CD4-positive, alpha-beta T cell treated with Interleukin-1 beta for 1 hour (primary cell): ENCODE data around the gene B3GNT7.
"Not testable (repeated sequence)": the region's sequence is repeated elsewhere in the genome, so short reads cannot be mapped to it uniquely, and the experiment has no call there.

Experiments
- DNase-seq, 2 donors: peaks; one replicate each; pipeline ENCODE4 v3.0.0-alpha.2; 2020 to 2022

Gene B3GNT7

DNA sequence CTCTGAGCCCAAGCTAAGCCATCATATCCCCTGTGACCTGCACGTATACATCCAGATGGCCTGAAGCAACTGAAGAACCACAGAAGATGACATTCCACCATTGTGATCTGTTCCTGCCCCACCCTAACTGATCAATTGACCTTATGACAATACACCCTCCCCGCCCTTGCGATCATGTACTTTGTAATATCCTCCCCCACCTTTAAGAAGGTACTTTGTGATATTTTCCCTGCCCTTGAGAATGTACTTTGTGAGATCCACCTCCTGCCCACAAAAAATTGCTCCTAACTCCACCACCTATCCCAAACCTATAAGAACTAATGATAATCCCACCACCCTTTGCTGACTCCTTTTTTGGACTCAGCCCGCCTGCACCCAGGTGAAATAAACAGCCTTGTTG is 34.9 kb downstream of the B3GNT7 start:
- not testable (repeated sequence) for DNase-seq

DNA sequence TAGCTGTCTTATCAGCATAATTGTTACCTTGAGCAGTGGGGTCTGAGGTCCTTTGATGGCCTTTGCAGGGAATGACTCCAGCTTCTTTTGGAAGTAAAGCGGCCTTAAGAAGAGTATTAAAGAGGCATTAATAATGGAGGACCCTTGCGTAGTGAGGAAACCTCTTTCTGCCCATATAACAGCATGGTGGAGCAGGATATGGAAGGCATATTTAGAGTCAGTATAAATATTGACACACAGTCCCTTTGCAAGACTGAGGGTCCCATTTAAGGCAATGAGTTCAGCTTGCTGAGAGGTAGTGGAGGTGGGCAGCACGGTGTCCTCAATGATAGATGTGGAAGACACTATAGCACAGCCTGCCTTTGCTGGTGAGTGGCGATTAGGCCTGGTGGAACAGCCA is 36.1 kb downstream of the B3GNT7 start:
- DNase-seq, result no peak

GRCh38 chr2:231433990-231434389 is 38.5 kb downstream of the B3GNT7 start:
- no peak for DNase-seq

DNA sequence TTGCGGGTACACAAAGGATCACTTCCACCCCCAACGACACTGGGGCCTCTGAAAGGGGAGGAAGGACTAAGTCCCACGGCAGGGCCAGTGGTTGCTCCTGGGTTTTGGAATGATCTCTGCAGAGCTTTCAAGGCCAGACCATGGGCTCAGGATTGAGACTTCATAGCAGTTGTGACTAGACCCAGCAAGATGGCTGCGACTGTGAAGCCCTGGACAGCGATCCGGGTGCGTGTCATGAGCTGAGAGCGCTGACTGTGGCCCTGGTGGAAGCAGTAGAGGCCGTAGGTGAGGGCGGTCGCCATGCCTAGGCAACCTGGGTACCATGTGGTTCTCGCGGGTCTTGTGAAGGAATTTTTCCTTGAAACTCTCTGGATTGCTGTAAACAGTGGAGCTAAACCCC is 41.4 kb downstream of the B3GNT7 start:
- no peak for DNase-seq

DNA sequence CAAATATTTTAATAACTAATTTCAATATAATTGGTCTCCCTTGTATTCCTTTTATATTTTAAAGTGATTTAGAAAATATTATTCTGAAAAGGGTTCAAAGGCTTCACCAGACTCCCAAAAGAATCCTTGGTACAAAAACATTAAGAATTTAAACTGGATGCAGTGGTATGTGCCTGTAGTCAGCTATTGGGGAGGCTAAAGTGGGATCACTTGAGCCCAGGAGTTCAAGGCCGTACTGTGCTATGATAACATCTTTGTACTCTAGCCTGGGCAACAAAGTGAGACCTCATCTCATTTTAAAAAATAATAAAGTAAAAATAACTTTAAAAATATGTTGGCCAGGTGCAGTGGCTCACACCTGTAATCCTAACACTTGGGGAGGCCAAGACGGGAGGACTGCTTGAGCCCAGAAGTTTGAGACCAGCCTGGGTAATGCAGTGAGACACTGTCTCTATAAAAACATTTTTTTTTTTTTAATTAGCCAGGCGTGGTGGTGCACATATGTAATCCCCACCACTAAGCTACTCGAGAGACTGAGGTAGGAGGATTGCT is 54.1 kb downstream of the B3GNT7 start:
- no peak for DNase-seq

- no peak for DNase-seq
Observed at GRCh38 chr2:231450548-231450989, 55.1 kb downstream of the B3GNT7 start.
